Kidney epithelial cell (primary cell): ENCODE results near the gene SNRK. TPM values are rescaled to one million over a fixed set of nuclear protein-coding genes. Genes with fewer than 3 reads are reported as not detected.

Source experiments
- DNase-seq: peaks from one replicate; pipeline ENCODE4 v3.0.0-alpha.2; 2010; ENCODE audit warnings: low read depth
- H3K27me3 ChIP-seq: 2 replicates; pipeline ENCODE4 v1.6.0; 2011; ENCODE audit warnings: low read length; ENCODE audit not compliant: control insufficient read depth, insufficient read depth
- H3K36me3 ChIP-seq: 2 replicates; pipeline ENCODE4 v1.5.1; 2011; ENCODE audit warnings: low read length; ENCODE audit not compliant: control insufficient read depth, insufficient read depth
- H3K4me3 ChIP-seq: 2 replicates; pipeline ENCODE4 v1.5.1; 2011; ENCODE audit warnings: low read depth, mild to moderate bottlenecking, control low read depth, low read length
- CTCF ChIP-seq: IDR thresholded peaks from 2 replicates; pipeline ENCODE4 v1.5.1; 2011; ENCODE audit warnings: mild to moderate bottlenecking, moderate library complexity, low read length, control low read depth, inconsistent platforms; ENCODE audit not compliant: insufficient read depth, poor library complexity, severe bottlenecking
- total RNA-seq: library from RNA; depleted of rRNA; stranded (reverse); fragments of >200 nt; gene quantifications from 2 replicates; pipeline ENCODE4 v1.2.3, GENCODE V29; 2015

SNRK gene
- total RNA-seq, 1 donor from 2014 or later: 25.0 TPM

GRCh38 chr3:43361077-43361476, 74.7 kb downstream of the SNRK start:
- H3K27me3 ChIP-seq: no peaks in the 10 kb centered on the region
- TF ChIP-seq CTCF: no peak
- no peak for DNase-seq
- H3K4me3 ChIP-seq: no peak overlapping the region
- H3K36me3 ChIP-seq: no peaks in the 10 kb centered on the region

GRCh38 chr3:43362183-43362582, 75.8 kb downstream of the SNRK start:
- H3K27me3 ChIP-seq: no peaks in the 10 kb centered on the region
- H3K4me3 ChIP-seq: no peak overlapping the region
- TF ChIP-seq CTCF: no peak
- no peaks in the 10 kb centered on the region for H3K36me3 ChIP-seq
- DNase-seq: no peak

- H3K4me3 ChIP-seq: no peak overlapping the region
- H3K36me3 ChIP-seq: no peaks in the 10 kb centered on the region
- no peak for DNase-seq
- no peaks in the 10 kb centered on the region for H3K27me3 ChIP-seq
- no peak for TF ChIP-seq CTCF
Measured at GRCh38 chr3:43362961-43363360, 76.6 kb downstream of the SNRK start.

DNA sequence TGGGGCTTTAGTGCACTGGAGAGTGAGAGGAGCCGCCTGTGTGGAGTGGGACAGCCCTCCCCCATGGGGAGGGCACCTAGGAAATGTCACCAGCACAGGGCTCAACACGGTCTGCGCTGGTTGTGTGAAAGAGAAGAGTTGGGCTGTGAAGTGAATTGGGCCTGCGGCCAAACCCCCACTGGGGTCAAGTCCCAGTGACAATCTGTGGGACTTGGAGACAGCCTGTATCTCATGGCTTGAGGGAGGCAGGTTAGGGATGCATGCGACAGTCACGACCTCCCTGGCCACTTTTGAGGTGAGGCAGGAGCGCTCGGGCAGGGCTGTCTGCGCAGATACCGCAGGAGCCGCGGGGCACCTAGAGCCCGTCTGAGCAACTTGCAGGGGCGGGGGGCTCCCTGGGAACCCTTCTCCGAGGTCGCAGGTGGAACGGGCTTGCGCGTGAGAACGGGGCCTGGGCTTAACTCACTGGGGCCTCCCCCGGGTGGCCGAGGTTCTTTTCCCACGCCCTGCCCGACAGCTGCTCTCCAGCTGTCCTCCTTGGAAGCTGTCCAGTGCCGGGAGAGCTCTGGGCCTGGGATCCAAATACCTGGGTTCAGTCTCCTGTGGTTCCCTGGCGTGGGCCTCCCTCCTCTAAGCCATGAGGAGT, 77.4 kb downstream of the SNRK start:
- DNase-seq: no peak
- Histone ChIP-seq H3K36me3 (no peaks in the 10 kb centered on the region), H3K27me3 (no peaks in the 10 kb centered on the region), H3K4me3 (no peak overlapping the region)
- TF ChIP-seq CTCF: no peak

DNA sequence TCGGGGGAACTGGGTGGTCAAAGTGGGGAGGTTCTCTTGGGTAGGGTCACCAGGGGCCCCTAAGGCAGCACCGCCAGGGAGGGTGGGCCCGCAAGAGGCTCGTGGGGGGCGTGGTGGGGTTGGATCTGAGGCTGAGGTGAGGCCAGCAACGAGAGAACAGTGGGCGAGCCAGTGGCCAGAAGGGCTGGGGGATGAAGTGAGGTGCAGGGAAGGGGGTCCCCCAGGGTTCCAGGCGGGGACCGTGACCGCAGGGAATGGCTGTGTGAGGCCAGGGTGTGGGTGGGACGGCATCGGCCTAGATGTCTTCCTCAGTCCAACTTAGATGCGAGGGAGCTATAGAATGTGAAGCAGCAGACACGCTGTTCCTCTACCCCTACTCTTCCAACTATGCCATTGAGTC, 78.2 kb downstream of the SNRK start:
- no peak for TF ChIP-seq CTCF
- H3K27me3 ChIP-seq: no peaks in the 10 kb centered on the region
- no peak overlapping the region for H3K4me3 ChIP-seq
- DNase-seq: no peak
- H3K36me3 ChIP-seq: no peaks in the 10 kb centered on the region

GRCh38 chr3:43364926-43365325, 78.6 kb downstream of the SNRK start:
- TF ChIP-seq CTCF: no peak
- no peak for DNase-seq
- no peak overlapping the region for H3K4me3 ChIP-seq
- no peaks in the 10 kb centered on the region for H3K36me3 ChIP-seq
- no peaks in the 10 kb centered on the region for H3K27me3 ChIP-seq
